ENCODE measurements around the gene TNIP2.
A peak's percentile ranks its signal among the peaks of the same experiment; 100 is the strongest.

The TNIP2 gene

DNA sequence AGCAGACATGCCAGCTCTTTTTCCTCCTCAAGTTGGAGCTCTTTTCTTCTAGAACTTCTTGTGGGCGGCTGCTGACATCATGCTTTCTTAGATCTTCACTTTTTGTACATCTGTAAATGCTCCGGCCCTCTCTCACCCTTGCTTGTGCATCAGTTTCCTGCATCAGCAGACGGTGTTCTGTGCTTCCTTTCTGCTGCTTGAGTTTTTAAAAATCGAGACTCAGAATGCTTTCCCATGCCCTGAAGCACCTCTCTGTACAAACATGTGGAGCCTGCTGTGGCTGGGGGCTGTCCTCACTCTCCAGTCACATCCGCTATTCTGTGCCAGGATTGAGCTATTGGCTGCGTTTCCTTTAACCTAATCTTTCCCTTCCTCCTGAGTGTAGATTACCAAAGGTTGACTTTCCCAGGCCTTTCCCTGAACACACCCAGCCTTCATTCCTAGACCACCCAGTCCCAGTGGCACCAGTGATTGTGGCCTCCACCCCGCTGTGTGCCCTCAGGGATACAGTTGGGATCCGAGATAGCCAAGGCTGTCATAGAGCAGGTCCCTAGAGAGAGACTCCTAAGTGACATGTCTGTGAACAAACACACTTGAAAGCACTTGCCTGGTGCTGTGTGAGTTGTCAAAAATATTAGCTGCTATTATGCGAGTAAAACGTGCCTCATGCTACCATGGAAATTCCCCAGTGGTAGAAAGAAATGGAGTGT is 41.9 kb downstream of the TNIP2 start:
- DNase-seq, result peak; percentile 44

DNA sequence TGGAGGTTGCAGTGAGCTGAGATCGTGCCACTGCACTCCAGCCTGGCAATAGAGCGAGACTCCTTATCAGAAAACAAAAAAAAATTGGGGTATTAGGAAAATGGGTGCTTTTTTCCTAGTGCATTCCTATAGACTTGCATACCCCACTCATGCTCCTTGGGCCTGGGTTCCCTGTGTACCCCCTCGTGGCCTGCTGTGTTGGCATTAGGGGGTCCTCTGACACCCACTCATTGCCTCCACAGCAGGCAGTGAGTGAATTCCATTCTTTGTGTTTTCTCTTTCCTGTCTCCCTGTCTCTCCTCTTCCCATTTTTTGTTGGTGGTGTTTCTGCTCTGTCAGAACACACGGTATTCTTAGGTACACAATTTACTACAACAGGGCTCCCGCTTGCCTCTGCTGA is 42.8 kb downstream of the TNIP2 start:
- no peak for DNase-seq

DNA sequence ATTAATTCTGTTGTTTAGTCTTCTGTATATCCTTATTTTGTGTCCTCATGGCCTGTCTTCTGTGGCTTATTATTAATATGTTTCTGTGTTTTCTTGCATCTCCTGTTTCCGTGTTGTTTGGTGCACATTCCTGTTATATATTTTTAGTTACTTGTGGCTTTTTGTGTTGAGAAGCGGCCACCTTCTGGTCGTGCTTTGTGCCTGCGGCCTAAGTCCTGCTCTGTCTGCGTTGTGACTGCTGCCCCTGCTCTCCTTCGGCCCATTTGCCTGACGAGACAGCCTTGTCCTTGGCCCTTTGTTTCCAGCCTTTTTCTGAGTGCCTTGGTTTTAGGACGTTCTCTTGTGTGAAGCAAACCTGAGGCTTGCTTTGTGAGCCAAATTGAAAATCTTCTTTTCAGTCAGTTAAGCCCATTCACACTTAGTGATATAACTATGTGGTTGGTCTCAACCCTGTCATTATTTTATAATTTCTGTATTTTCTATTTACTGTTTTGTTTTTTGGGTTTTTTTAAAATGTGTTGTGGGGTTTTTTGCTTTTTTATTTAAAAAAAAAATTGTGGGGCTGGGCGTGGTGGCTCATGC is 43.8 kb downstream of the TNIP2 start:
- peak; percentile 66 for DNase-seq

DNA sequence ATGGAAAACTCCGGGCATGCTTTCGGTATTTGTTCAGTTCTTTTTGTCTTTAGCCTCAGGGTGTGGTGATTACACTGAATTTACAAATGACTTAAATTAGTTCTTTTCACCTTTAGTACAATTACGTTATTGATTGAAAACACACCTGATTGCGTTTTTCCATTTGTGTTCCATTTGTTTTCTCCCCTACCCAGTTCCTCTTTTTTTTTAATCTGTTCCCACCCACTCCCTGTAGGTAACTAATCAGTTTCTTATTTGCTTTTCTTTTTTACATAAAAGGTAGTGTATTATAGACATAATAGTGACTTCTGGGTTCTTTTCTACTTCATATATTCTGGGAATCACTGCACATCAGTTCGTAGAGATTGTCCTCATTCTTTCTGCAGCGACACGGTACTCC is 53.4 kb downstream of the TNIP2 start:
- no peak for DNase-seq

DNA sequence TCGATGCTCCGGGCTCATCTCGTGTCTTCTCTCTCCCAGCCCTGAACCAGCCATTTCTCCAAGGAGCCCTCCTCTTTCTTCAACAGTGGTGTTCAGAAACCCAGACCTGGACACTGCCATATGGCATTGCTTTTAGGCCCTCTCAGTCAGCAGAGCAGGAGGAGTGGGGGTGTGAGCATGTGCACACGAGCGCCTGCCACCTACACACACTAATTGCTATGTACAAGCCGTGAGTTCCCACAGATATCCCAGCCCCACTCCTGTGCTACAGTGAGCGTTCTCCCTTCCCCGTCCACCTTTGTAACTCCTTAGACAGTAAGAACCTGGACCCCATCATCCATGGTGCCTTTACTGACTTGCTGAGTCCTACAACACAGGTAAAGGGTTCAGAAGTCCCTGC is 53.8 kb downstream of the TNIP2 start:
- no peak for DNase-seq

DNA sequence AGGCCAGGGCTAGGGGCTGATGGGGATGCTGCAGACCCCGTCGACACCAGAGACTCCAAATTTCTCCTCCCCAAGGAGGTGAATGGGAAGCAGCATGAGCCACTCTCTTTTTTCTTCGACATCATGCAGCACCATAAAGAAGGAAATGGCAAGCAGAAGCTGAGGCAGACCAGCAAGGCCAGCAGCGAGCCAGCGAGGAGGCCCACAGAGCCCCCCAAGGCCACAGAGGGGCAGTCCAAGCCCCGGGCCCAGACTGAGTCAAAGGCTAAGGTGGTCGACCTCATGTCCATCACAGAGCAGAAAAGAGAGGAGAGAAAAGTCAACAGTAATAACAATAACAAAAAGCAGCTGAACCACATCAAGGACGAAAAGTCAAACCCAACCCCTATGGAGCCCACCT is 56.1 kb downstream of the TNIP2 start:
- DNase-seq, result no peak

DNA sequence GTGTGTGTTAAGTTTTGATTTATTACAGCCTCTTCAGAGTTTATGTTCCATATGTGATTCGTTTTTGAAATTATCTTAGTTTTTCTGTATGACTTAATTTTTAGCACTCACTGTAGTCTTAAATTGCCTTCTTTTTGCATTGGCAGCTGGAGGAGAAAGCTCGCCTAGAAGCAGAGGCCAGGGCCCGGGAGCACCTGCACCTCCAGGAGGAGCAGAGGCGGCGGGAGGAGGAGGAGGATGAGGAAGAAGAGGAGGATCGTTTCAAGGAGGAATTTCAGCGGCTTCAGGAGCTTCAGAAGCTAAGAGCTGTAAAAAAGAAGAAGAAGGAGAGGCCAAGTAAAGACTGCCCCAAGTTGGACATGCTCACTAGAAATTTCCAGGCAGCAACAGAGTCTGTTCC is 56.6 kb downstream of the TNIP2 start:
- no peak for DNase-seq

DNA sequence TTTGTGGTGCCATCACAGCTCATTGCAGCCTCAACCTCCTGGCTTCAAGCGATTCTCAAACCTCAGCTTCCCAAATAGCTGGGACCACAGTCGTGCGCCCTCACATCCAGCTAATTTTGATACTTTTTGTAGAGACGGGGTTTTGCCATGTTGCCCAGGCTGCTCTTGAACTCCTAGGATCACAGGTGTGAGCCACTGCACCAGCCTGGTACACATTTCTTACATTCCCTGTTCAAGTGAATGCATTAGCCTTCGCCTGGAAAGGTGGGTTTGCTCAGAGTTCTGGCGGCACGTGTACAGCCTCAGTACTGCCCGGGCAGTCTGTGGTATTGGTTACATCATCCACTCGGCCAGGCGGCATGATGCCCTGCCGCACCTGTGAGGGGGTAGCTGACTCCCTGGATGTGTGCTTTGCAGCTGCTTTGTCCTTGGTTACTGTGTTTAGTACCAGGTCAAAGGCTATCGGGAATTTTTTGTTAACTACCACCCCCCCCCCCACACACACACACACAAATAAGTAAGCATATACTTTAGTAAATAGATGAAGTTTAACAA is 57.1 kb downstream of the TNIP2 start:
- DNase-seq, result no peak

DNA sequence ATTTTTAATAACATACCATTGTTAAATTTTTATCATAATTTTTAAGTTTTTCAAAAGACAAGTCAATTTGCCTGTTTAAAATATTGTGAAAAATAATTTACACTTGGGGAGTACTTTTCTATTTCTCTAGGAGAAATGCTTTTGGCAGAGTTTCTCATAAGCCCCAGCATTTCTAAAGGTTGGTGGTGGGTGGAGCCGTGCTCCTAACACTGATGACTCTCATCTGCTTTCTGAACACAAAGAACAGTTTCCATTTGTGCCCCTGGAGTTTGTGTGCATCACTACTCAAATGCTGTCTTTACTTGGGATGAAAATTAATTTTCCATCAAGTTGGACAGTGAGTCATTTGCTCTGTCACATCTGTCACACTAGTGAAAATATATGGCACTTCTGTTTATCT is 57.6 kb downstream of the TNIP2 start:
- no peak for DNase-seq

DNA sequence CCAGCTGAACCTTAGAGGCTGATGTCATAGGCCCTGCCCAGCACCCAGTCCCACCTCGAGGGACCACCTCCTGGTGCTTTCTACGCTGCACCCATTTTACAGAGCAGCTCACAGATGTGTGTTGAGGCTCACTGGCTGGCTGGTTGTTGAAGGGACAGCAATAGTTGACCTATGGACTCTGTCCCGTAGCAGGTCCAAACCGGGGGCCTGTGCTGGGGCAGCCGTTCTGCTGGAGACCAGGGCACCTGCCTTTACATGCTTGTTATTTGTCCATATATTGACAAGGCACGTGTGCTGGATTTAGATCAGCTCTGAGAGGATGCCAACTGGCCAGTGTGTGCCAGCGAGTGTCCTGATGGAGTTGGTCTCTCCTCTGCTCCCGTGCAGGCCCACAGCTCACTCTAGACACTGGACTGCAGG is 58.1 kb downstream of the TNIP2 start:
- DNase-seq, result no peak

DNA sequence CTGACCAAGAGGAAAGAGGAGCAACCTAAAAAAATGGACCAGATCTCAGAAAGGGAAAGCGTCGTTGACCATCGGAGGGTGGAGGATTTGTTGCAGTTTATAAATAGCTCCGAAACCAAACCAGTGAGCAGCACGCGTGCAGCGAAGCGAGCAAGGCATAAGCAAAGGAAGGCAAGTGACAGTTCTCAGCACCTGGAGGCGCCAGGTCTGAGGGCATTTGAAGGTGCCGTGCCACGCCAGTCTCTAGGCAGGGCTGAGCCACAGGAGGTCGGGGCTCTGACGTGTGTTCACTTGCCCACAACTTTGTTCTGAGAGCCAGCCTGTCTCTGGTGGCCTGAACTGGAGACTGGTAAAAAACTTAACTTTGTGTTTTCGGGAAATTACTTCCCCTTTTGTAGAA is 59.7 kb downstream of the TNIP2 start:
- no peak for DNase-seq

DNA sequence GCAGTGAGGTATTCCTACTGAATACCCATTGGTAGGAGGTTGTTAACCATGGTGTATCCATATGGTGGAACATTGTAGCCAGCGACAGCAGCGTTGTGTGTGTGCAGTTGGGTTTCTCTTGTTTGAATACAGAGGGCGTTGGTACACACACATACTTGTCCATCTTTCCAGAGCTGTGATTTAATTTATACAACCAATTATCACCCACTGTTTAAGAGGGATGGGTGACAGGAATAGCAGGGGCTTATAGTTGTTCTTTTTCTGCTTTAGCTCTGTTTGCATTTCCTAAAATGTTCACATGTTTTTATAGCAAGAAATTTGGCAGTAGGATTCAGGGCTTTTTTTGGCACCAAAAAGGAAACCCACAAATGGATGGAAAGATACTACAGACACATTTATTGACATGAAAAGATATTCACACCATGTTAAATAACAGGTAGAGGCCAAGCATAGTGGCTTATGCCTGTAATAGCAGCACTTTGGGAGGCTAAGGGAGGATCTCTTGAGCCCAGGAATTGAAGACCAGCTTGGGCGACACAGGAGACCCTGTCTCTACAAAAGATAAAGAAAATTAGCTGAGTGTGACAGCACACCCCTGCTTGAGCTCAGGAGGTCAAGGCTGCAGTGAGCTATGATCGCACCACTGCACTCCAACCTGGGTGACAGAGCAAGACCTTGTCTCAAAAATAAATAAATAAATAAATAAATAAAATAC is 60.6 kb downstream of the TNIP2 start:
- no peak for DNase-seq

DNA sequence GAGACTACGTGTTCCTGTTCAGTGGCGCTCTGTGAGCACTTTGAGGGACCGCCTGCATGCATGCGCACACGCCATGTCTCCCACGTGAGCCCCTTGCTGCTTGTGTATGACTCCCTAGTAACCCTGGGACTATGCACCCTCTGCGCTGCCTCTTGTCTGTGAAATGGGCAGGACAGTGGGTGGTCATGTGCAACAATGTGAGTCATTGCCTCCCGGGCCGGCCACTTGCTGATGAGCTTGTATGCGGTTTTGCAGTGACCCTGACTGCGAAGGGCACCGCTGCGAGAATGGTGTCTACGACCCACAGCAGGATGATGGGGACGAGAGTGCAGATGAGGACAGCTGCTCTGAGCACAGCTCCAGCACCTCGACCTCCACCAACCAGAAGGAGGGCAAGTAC is 61.4 kb downstream of the TNIP2 start:
- no peak for DNase-seq

DNA sequence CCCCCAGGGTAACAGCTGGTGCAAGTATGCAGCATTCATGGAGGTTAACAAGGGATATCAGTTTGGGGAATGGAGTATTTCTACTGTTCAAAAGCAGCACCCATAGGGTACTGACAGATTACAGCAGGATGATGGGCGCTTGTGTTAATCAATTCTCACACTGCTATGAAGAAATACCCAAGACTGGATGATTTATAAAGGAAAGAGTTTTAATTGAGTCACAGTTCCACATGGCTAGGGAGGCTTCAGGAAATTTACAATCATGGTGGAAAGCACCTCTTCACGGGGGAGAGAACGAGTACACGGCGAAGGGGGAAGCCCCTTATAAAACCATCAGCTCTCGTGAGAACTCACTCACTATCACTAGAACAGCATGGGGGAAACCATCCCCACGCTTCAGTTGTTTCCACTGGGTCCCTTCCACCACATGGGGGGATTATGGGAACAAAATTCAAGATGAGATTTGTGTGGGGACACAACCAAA is 64.1 kb downstream of the TNIP2 start:
- no peak for DNase-seq

Measured in hematopoietic multipotent progenitor cell treated with erythropoietin and hydrocortisone succinate and interleukin-3 and kit ligand, for 4 days (in vitro differentiated cells).